ENCODE data around the gene ITPR1.

- TF ChIP-seq REST (IDR thresholded peaks at IDR 0.05; ENCODE audit: insufficient read depth in 1 of 2, low read depth in 2 of 2, low read length in 2 of 2) (no peak), POLR2AphosphoS5 (IDR thresholded peaks at IDR 0.05; ENCODE audit: low read depth, low read length) (no peak), TAF1 (IDR thresholded peaks at IDR 0.05; ENCODE audit: borderline replicate concordance, insufficient read depth, low read length) (no peak), SIN3A (IDR thresholded peaks at IDR 0.05; ENCODE audit: borderline replicate concordance, insufficient read depth, low read length) (no peak)
Observed at GRCh38 chr3:4687596-4687995, 194.4 kb downstream of the ITPR1 start.

Measured in PFSK-1 (cell line).